NCI-H2081 treated with DMSO at 0.1 percent for 48 hours (cell line): ENCODE measurements around the gene MEIOB.

Experiments used
- DNase-seq: peaks from one replicate; lab custom pipeline; 2025; lab: John Stamatoyannopoulos, UW

MEIOB gene

DNA sequence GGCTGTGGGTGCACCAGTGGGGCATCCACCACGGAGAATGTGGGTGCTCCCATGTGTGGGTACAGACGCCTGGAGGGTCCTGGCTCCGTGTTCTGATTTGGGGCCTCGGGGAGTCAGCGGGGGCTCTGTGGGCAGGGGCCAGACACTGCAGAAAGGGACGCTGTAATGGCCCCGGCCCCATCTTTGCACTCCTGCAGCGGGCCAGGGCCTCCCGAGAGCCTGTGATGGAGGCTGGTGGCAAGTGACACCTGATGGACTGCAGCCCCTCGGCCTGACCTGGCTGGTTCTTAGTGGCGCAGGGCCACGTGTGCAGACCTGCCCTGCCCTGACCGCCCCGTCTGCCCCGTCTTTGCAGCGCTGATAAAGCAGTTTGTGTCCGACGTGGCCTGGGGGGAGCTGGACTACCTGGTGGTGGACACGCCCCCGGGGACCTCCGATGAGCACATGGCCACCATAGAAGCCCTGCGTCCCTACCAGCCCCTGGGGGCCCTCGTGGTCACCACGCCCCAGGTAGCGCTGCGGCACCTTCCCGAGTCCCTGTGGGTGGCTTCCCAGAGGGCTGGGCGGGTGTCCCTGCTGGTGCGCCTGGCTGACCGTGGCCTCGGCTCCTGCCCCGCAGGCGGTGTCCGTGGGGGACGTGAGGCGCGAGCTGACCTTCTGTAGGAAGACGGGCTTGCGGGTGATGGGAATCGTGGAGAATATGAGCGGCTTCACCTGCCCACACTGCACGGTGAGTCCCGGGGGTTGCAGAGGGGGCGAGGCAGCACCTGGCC is 84.5 kb downstream of the MEIOB start:
- no peak for DNase-seq

GRCh38 chr16:1787056-1787321 is 85.0 kb downstream of the MEIOB start:
- no peak for DNase-seq

DNA sequence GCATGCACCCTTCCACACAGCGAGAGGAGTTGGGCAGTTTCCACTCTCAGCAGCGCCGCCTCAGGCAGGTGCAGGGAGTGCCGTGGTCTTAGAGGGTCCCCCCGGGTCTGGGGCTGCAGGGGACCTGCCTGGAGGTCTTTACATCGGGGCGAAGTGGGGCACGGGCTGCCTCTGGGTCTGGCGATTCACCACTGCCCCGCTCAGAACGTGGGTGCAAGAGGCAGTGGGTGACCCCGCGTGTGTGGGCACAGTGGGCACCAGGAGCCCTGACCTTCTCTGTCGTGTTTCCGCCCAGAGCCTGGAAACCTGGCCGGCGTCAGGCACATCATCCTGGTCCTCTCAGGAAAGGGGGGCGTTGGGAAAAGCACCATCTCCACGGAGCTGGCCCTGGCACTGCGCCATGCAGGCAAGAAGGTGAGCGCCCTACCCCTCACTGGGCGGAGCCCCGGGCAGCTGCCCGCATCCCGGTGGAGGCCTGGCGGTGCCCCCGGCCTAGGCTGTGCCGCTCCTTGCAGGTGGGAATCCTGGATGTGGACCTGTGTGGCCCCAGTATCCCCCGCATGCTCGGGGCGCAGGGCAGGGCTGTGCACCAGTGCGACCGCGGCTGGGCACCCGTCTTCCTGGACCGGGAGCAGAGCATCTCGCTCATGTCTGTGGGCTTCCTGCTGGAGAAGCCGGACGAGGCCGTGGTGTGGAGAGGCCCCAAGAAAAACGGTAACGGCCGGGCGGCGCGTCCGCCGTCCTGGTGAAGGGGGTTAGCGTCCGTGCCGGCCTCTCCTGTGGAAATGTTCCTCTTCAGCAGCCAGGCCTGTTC is 85.5 kb downstream of the MEIOB start:
- DNase-seq: no peak

- DNase-seq: no peak
Observed at GRCh38 chr16:1785846-1786170, 86.2 kb downstream of the MEIOB start.

- DNase-seq: no peak
Observed at GRCh38 chr16:1784977-1785845, 86.8 kb downstream of the MEIOB start.
